Fibroblast of skin of left biceps (primary cell): Measurements from ENCODE around the gene TBX20.
"Not testable (repeated sequence)": the region's sequence is repeated elsewhere in the genome, so short reads cannot be mapped to it uniquely, and the experiment has no call there.

Experiments used
- DNase-seq, 2 experiments: peaks; one replicate each; pipeline ENCODE4 v3.0.0-alpha.2; 2013; ENCODE audit warnings: low read depth in 2 of 2

Gene TBX20

DNA sequence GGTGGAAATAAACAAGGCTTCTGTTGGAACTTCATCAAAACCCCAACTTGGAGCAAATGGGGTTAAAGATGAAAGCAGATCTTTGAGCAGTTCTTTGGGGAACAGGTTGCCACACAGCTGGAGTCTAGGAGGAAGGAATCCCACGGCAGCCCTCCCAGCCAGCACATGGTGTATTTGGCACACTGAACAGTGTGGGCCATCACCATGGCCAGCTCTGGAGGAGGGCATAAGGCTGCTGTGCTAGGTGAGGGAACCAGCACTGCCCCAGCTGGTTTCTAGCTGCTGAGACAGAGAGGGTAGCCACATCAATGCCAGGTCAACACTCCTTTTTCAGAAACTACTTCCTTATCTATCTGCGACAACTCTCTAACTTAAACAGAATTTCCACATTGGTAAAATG lies 33.7 kb downstream of the TBX20 start:
- DNase-seq = not testable (repeated sequence)

- DNase-seq = not testable (repeated sequence)
These were observed 37.9 kb downstream of the TBX20 start for GRCh38 chr7:35216033-35216432.

DNA sequence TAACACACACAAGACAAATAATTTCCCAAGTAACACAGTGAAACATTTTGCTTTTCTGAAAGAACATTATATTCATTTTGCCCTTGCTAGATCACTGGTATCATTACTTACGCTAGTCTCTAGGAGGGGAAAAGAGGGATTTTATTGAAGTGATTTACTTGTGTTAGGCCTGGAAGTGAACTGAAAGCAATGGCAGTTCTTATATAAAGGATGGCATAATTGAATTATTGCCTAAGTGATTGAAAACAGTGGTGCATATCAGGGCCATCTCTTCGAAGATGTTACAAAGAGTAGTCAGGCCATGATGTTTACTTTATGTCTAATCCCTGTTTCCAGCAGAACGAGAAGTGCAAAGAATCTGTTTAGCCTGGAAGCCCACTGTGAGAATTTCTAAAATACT lies 38.8 kb downstream of the TBX20 start:
- not testable (repeated sequence) for DNase-seq

DNA sequence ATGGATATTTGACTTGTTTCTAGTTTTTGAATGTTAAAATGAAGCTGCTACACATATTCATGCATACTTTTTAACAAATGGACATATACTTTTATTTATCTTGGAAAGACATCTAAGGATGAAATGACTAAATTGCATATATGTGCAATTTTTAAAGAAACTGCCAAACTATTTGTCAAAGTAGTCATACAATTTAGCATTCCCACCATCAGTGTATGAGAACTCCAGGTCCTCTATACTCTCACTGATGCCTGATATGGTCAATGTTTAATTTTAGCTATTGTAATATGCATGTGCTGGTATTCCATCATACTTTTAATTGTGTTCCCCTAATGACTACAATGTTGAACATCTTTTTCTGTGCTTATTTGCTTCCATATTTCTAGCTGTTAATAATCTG lies 47.0 kb downstream of the TBX20 start:
- DNase-seq = not testable (repeated sequence)

DNA sequence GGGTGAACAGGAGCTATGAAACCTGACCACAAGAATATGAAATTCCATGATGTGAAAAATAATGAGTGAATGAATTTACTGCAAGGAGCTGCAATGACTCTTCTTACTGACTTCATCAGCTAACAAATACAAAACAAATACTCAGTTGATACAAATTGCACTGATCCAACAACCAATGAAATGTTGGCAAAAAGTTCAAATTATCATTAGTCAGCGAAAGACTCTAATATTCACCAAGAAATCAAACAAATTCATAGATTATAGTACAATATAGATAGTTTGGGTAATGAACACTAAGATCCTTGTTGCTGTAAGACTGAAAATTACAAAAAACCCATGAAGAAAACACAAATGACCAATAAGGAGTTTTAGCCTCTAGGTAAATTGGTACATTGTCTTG lies 49.0 kb downstream of the TBX20 start:
- not testable (repeated sequence) for DNase-seq

DNA sequence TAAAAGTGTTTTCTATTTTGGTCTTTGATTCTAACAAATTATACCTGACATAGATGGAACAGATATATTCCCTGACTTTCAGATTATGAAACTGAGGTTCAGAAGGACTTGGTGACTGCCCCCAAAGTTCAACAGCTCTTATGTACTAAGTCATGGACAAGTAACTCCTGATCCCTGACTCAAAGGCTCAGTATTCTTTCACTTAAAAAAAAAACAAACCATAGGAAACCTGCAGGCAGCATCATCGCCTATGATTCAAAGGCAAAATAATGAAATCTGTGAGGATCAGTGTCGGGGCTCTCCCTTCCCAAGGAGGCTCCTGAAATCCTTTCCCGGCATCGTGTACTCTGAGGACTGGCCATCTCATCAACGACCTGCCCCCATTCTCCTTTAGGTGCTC lies 49.9 kb downstream of the TBX20 start:
- DNase-seq = not testable (repeated sequence)

DNA sequence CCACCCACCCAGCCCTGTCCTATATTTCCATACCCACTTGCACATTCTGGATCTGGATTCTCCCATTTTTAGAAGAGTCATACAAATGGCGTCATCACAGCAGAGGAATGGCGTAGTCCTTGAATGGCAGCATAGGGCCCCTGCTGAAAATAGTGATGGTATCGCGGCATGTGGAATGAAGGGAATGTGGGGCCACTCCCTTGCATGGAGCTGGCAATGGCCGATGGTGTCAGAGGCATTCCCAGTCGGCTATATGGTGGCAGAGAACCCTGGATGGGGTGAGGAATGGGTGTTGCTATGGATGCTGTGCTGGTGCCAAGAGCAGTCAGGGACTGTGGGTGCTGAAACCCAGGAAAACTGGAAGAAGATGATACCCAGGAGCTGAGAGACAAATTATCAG lies 51.5 kb downstream of the TBX20 start:
- DNase-seq = not testable (repeated sequence)

- DNase-seq = not testable (repeated sequence)
These were observed 53.7 kb downstream of the TBX20 start for GRCh38 chr7:35200170-35200569.

GRCh38 chr7:35198370-35199140 lies 55.3 kb downstream of the TBX20 start:
- DNase-seq = not testable (repeated sequence)

- not testable (repeated sequence) for DNase-seq
These were observed 62.3 kb downstream of the TBX20 start for GRCh38 chr7:35191571-35191970.

- not testable (repeated sequence) for DNase-seq
These were observed 63.6 kb downstream of the TBX20 start for GRCh38 chr7:35190146-35190773.

GRCh38 chr7:35186751-35187150 lies 67.1 kb downstream of the TBX20 start:
- DNase-seq = not testable (repeated sequence)

GRCh38 chr7:35185908-35186731 lies 67.8 kb downstream of the TBX20 start:
- no peak for DNase-seq

DNA sequence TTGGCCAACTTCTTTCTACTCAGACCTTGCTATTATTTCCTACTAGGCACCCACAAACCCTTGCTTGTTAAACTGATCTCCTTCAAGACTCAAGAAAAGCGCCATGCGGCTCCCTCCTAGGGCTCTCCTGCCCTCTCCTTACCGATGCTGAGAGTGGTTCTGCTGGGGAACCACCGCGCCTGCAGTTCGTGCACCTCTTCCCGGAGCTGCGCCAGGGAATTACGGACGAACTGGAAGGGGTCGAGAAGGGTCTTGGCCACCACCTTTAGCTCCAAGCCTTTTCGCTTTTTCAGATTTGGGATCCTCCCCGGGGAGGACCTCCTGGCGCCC lies 68.4 kb downstream of the TBX20 start:
- not testable (repeated sequence) for DNase-seq

- not testable (repeated sequence) for DNase-seq
These were observed 68.9 kb downstream of the TBX20 start for GRCh38 chr7:35184961-35185360.

DNA sequence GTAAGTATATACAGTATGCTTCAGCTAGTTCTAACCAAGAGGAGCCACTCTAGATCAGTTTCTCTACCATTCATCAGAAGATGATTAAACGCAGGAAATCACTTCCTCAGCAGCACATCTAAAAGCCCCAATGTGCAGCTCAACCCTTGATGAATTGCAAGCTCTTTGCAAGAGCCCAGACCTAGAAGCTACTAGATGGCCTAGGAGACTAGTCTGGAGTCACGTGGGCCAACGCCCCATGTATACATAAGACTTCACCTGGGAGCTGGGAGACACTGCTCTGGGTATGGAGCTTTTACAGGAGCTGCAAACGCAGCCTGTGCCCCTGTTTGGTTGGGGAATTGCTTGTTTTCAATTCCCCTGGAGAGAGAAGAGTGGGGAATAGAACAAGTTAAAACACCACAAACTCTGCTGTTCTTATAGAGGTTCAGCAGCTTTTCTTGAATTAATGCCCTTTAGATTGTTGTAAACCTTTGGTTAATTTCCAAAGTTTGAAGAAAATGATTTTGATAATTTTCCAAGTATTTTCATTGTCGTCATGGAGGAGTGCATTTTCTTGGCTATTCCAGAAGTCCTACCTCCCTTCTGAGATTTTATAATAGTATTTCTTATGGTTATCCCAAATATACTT lies 69.9 kb downstream of the TBX20 start:
- DNase-seq = not testable (repeated sequence)

DNA sequence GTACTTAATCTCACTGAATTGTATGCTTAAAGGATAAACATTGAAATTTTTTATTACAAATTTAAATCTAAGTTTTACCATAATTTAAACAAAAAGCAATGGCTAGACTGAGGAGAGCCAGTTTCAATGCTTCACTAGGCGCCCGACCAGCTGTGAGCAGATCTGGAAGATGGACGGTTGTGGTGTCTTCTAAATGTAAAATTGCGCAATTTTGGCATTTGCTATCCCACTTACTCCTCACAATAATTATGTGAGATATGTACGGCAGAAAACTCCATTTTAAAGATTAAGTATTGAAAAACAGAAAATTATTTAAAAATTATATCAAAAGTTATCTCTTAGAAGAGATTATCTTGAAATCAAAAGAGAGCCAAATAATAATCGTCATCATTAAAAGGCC lies 73.2 kb downstream of the TBX20 start:
- DNase-seq = not testable (repeated sequence)

DNA sequence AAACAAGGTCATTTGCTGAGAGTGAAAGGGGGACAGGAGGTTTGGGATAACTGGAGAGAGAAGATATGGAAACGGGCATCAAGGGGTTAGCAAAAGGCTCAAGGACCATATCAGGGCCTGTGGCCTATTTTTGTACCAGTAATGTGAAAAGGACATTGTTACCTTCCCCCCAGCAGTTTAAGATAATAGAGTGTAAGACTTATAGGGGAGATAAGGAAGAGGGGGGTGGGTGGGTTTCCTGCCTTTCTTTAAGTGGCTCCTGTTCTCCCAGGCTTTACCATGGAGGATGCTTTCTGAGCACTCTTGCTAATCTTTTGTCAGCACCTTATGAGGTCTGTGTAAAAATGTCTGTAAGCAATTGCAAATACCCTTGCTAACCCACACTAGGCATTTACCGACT lies 80.7 kb downstream of the TBX20 start:
- not testable (repeated sequence) for DNase-seq

DNA sequence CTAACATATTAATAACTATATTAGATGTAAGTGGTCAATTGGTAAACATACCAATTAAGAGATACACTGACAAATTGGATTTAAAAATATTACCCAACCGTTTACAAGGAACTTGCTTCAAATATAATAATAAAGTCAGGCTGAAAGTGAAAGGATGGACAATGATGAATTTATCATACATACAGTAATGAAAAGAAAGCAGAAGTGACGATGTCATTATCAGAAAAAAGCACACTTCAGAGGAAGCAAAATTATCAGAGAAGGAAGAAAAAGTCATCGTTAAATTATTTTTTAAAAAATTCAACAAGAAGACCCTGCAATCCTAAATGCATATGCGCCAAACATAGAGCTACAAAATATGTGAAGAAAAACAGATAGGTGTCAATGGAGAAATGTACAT lies 81.8 kb downstream of the TBX20 start:
- DNase-seq = not testable (repeated sequence)

- not testable (repeated sequence) for DNase-seq
These were observed 86.2 kb downstream of the TBX20 start for GRCh38 chr7:35167658-35168057.

GRCh38 chr7:35167158-35167557 lies 86.7 kb downstream of the TBX20 start:
- not testable (repeated sequence) for DNase-seq
